Parathyroid adenoma (tissue), 2 donors: ENCODE measurements around the gene ELOVL6.

Experiments
- H2AFZ ChIP-seq: fragments of 300-600 bp; sonication (generic); one replicate; pipeline ENCODE4 v1.7.0; 2017; ENCODE audit warnings: antibody characterized with exemption, mild to moderate bottlenecking
- H3K27ac ChIP-seq: fragments of 300-600 bp; sonication (generic); one replicate; pipeline ENCODE4 v1.7.0; 2017
- H3K27me3 ChIP-seq: fragments of 300-600 bp; sonication (generic); one replicate; pipeline ENCODE4 v1.7.0; 2017; ENCODE audit warnings: low read length; ENCODE audit not compliant: control insufficient read depth, insufficient read depth
- H3K36me3 ChIP-seq: fragments of 300-600 bp; sonication (generic); one replicate; pipeline ENCODE4 v1.7.0; 2017; ENCODE audit warnings: low read length; ENCODE audit not compliant: control insufficient read depth, insufficient read depth
- H3K4me1 ChIP-seq: fragments of 300-600 bp; sonication (generic); one replicate; pipeline ENCODE4 v1.7.0; 2017; ENCODE audit warnings: control low read depth
- H3K4me2 ChIP-seq: fragments of 300-600 bp; sonication (generic); one replicate; pipeline ENCODE4 v1.7.0; 2017; ENCODE audit warnings: low read length
- H3K4me3 ChIP-seq: fragments of 300-600 bp; sonication (generic); one replicate; pipeline ENCODE4 v1.7.0; 2017; ENCODE audit warnings: low read depth, low read length
- H3K79me2 ChIP-seq: fragments of 300-600 bp; sonication (generic); one replicate; pipeline ENCODE4 v1.7.0; 2017; ENCODE audit warnings: control low read depth
- H3K9ac ChIP-seq: fragments of 300-600 bp; sonication (generic); one replicate; pipeline ENCODE4 v1.7.0; 2017; ENCODE audit warnings: mild to moderate bottlenecking
- H3K9me3 ChIP-seq: fragments of 300-600 bp; sonication (generic); one replicate; pipeline ENCODE4 v1.7.0; 2017; ENCODE audit warnings: low read length; ENCODE audit not compliant: control insufficient read depth
- TF ChIP-seq, protein P1 (sequence below): fragments of 300-600 bp; sonication (generic); IDR thresholded peaks from one replicate; pipeline ENCODE4 v1.7.0; 2017; ENCODE audit warnings: antibody characterized with exemption, mild to moderate bottlenecking
- donor health status: primary hyperparathyroidism.

Gene ELOVL6

DNA sequence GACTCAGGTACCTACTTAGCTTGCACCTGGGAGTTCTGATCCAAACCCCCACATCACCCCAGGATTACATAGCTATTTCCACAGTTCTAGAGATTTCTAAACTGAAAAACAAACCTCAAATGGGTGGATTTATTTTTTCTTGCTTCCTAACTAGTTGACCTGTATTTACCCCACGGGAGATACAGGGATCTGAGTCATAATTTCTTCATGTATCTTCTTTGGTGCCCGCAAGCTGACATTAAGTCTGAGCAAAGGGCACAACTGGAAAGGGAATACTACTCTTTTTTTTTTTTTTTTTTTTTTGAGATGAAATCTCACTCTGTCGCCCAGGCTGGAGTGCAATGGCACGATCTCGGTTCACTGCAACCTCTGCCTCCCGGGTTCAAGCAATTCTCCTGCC lies 10.0 kb upstream of the ELOVL6 start:
- Histone ChIP-seq H3K27me3 (no peaks in the 10 kb centered on the region), H3K79me2 (no peaks in the 10 kb centered on the region), H3K36me3 (no peaks in the 10 kb centered on the region), H3K4me3 (no peak overlapping the region), H3K27ac (no peak overlapping the region), H3K9ac (no peak overlapping the region), H2AFZ (no peak overlapping the region), H3K9me3 (no peaks in the 10 kb centered on the region), H3K4me2 (no peak overlapping the region), H3K4me1 (no peaks in the 10 kb centered on the region)
- TF ChIP-seq, protein P1, sequence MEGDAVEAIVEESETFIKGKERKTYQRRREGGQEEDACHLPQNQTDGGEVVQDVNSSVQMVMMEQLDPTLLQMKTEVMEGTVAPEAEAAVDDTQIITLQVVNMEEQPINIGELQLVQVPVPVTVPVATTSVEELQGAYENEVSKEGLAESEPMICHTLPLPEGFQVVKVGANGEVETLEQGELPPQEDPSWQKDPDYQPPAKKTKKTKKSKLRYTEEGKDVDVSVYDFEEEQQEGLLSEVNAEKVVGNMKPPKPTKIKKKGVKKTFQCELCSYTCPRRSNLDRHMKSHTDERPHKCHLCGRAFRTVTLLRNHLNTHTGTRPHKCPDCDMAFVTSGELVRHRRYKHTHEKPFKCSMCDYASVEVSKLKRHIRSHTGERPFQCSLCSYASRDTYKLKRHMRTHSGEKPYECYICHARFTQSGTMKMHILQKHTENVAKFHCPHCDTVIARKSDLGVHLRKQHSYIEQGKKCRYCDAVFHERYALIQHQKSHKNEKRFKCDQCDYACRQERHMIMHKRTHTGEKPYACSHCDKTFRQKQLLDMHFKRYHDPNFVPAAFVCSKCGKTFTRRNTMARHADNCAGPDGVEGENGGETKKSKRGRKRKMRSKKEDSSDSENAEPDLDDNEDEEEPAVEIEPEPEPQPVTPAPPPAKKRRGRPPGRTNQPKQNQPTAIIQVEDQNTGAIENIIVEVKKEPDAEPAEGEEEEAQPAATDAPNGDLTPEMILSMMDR = no peak

DNA sequence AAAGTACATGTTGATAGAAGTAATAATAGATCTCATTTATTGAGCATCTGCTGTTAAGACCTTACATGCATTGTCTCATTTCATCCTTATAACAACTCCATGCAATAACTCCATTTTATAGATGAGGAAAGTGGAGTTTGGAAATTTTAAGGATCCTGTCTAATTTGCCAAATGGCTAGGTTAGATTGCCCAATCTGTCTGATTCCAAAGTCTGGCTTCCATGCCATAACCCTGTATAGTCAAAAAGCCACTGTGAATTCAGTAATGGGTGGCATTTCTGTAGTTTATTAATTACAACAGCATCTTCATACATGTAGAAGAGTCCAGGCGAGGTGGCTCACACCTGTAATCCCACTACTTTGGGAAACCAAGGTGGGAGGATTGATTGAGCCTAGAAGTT lies 8.8 kb upstream of the ELOVL6 start:
- Histone ChIP-seq H3K9ac (no peak overlapping the region), H3K36me3 (no peaks in the 10 kb centered on the region), H3K27ac (no peak overlapping the region), H3K4me2 (no peak overlapping the region), H3K9me3 (no peaks in the 10 kb centered on the region), H3K4me1 (no peaks in the 10 kb centered on the region), H3K4me3 (no peak overlapping the region), H3K27me3 (no peaks in the 10 kb centered on the region), H2AFZ (no peak overlapping the region), H3K79me2 (no peaks in the 10 kb centered on the region)
- TF ChIP-seq, protein P1 = no peak

DNA sequence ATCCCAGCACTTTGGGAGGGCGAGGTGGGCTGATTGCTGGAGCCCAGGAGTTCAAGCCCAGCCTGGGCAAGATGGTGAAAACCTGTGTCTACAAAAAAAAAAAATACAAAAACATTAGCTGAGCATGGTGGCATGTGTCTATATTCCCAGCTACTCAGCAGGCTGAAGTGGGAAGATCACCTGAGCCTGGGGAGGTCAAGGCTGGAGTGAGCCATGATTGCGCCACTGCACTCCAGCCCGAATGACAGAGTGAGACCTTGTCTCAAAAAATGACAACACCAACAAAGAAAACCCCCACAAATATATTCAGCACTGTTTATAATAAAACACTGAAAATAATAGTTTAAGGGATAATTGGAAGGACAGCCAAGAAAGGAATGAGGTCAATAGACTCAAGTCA lies 3.6 kb upstream of the ELOVL6 start:
- no peaks in the 10 kb centered on the region for H3K36me3 ChIP-seq
- H3K27me3 ChIP-seq = no peaks in the 10 kb centered on the region
- H3K4me1 ChIP-seq = no peaks in the 10 kb centered on the region
- TF ChIP-seq, protein P1 = no peak
- H3K4me3 ChIP-seq = no peak overlapping the region
- no peak overlapping the region for H3K27ac ChIP-seq
- H3K79me2 ChIP-seq = no peaks in the 10 kb centered on the region
- no peak overlapping the region for H3K9ac ChIP-seq
- H3K4me2 ChIP-seq = no peak overlapping the region
- H2AFZ ChIP-seq = no peak overlapping the region
- H3K9me3 ChIP-seq = no peaks in the 10 kb centered on the region

DNA sequence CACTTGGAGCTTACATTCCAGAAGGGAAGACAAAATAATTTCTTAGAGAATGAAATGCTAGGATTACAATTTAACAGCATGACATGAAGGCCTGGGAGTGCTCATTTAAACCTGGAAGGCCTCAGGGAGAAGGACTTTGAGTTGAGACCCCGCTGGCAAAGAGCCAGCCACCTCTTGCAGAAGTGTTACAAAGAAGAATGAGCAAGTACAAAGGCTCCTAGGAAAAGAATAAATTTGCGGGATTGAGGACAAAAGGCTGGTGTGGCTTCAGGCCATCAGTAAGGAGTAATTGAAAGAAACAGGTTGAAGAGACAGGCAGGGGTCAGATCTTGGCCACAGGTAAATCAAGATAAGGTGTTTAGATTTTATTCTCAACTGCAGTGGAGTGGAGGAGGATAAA lies 3.1 kb upstream of the ELOVL6 start:
- no peaks in the 10 kb centered on the region for H3K27me3 ChIP-seq
- no peaks in the 10 kb centered on the region for H3K4me1 ChIP-seq
- H3K27ac ChIP-seq = no peak overlapping the region
- H3K4me3 ChIP-seq = no peak overlapping the region
- no peak overlapping the region for H3K9ac ChIP-seq
- TF ChIP-seq, protein P1 = no peak
- H2AFZ ChIP-seq = no peak overlapping the region
- H3K9me3 ChIP-seq = no peaks in the 10 kb centered on the region
- H3K4me2 ChIP-seq = no peak overlapping the region
- no peaks in the 10 kb centered on the region for H3K36me3 ChIP-seq
- no peaks in the 10 kb centered on the region for H3K79me2 ChIP-seq

DNA sequence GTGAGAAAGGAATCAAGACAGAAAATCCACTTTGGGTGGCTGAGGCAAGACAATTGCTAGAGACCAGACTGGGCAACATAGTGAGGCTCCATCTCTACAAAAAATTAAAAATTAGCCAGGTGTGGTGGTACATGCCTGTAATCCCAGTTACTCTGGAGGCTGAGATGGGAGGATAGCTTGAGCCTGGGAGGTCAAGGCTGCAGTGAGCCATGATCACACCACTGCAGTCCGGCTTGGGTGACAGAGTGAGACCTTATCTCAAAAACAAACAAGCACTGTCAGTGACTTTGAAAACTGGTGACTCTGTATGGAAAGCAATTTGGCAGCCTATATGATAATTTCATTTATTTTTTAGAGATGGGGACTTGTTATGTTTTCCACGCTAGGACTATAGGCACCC lies 2.3 kb upstream of the ELOVL6 start:
- Histone ChIP-seq H3K4me2 (no peak overlapping the region), H3K4me1 (no peaks in the 10 kb centered on the region), H3K36me3 (no peaks in the 10 kb centered on the region), H2AFZ (no peak overlapping the region), H3K27me3 (no peaks in the 10 kb centered on the region), H3K79me2 (no peaks in the 10 kb centered on the region), H3K27ac (no peak overlapping the region), H3K9me3 (no peaks in the 10 kb centered on the region), H3K4me3 (no peak overlapping the region), H3K9ac (no peak overlapping the region)
- TF ChIP-seq, protein P1 = no peak
